Skeletal muscle cell (primary cell): ENCODE results near the gene ANKRD1.

Experiments
- DNase-seq: peaks from one replicate; pipeline ENCODE4 v3.0.0-alpha.2; 2010; ENCODE audit warnings: low read depth
- H3K4me3 ChIP-seq: 2 replicates; pipeline ENCODE4 v1.5.1; 2011; ENCODE audit warnings: low read depth, mild to moderate bottlenecking, control low read depth, low read length, moderate library complexity

ANKRD1 gene

DNA sequence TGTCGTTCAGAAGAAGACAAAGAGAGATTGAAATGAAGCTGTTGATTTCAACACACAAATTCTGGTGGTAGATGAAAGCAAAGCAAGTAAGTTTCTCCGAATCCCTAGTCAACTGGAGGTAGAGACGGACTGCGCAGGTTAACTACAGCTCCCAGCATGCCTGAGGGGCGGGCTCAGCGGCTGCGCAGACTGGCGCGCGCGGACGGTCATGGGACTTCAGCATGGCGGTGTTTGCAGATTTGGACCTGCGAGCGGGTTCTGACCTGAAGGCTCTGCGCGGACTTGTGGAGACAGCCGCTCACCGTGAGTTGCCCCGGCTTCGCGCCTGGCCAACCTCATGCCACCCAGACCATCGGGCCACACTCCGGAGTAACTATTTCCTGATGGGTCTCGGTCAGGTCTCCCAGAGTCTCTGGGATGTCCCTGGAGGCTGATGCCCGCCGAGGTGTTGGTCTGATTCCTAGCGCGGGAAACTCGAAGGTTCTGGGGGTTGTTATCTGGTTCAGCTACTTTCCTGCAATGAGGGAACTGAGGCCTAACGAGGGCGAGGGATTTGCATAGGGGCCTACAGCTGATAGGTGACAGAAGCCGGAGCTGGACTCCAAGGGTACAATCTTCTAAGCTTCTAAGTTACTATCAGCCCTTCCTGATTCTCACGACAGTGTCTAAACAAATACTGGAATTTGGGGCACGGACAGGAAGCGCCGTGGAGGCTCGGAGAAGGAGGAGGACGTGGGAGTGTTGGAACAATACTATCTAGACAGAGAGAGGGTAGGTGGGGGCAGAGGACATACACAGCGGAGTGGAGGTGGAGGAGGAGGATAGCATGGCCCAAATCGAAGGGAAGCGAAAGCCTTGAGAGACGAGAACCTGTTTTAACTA, 48.9 kb downstream of the ANKRD1 start, which contains the start of gene RPP30:
Gene RPP30 (plus strand): TSS at position 209 of the 882 bp plus-strand sequence. CDS start 13 bp downstream, at position 222.
- DNase-seq = peak; percentile 49
- H3K4me3 ChIP-seq = peak within 1 kb of the TSS; percentile 71

GRCh38 chr10:90871279-90871765, 49.6 kb downstream of the ANKRD1 start:
- DNase-seq = peak; percentile 51
- H3K4me3 ChIP-seq = peak overlapping the region; percentile 71

DNA sequence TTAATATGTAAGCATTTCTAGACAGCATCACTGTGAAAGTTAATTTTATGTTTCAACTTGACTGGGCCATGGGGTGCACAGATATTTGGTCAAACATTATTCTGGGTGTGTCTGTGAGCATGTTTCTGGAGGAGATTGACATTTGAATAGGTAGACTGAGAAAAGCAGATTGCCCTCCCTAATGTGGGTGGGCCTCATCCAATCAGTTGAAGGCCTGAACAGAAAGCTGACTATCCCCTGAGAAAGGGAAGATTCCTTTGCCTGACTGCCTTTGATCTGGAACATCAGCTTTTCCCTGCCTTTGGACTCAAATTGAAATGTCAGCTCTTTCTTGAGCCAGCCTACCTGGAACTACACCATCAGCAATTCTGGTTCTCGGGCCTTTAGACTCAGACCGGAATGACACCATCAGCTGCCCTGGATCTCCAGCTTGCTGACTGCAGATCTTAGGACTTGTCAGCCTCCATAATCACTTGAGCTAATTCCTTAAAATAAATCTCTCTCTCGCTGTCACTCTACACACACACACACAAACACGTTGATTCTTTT, 54.8 kb downstream of the ANKRD1 start:
- H3K4me3 ChIP-seq = no peak overlapping the region

GRCh38 chr10:90865401-90865800, 55.5 kb downstream of the ANKRD1 start:
- H3K4me3 ChIP-seq = no peak overlapping the region
- DNase-seq = no peak

More for the DNA sequence above, 54.8 kb downstream of the ANKRD1 start:
- DNase-seq = no peak

- no peak for DNase-seq
- H3K4me3 ChIP-seq = no peak overlapping the region
These were observed 57.9 kb downstream of the ANKRD1 start for GRCh38 chr10:90862908-90863514.
